Measurements from ENCODE around the gene HSD11B1L. TPM values are rescaled to one million over a fixed set of nuclear protein-coding genes. Genes with fewer than 3 reads are reported as not detected.
A peak's percentile ranks its signal among the peaks of the same experiment; 100 is the strongest.
"Not testable (repeated sequence)": the region's sequence is repeated elsewhere in the genome, so short reads cannot be mapped to it uniquely, and the experiment has no call there.

Gene HSD11B1L
- total and polyA plus RNA-seq, 5 donors, result 4.3 to 9.8 (median 7.1) TPM

DNA sequence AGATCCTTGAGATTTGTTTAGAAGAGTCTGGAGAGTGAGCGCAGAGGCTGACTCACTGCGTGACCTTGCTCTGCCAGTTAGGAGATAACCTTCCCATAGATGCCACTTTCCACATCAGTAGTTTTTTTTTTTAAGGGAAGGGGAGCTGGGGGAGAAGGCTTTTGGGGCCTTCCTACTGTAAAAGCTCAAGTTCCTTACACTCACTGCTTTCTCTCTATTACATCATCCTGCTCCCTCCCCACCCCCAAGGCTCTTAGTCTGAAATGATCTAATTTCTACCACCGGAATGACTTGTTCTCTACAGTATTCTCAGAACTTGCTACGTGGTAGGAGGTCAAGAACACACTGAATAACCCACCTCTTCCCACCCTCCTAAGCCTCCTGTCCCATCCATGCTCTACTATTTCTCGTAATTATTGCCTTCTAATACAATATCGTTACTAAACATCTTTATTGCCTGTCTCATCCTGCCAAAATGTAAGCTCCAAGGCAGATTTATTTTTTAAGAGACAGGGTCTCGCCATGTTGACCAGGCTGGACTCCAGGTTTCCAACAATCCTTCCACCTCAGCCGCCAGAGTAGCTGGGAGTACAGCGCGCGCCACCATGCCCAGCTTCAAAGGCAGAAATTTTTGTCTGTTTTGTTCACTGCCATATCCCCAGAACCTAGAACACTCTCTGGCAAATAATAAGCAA is 37.9 kb downstream of the HSD11B1L start:
- DNase-seq (no peak), ATAC-seq (no peak)
- 29% methylated on average over 11 of the region's 11 CpGs for WGBS
- intact Hi-C loops (cut with DNase I), result no loop called here
- peaks cover 7% of the 10 kb centered on the region for H3K4me1 ChIP-seq (ENCODE audit: control insufficient read depth, insufficient read depth, low read length)
- peak overlapping the region; percentile 75 for H3K4me3 ChIP-seq (ENCODE audit: low read length)
- H3K27me3 ChIP-seq (ENCODE audit: control insufficient read depth, insufficient read depth), result no peaks in the 10 kb centered on the region
- H3K27ac ChIP-seq (ENCODE audit: low read length), result peak overlapping the region; percentile 34
- no peaks in the 10 kb centered on the region for H3K9me3 ChIP-seq (ENCODE audit: control insufficient read depth, low read length)

- intact Hi-C loops (cut with DNase I), result no loop called here
- peaks cover 7% of the 10 kb centered on the region for H3K4me1 ChIP-seq (ENCODE audit: control insufficient read depth, insufficient read depth, low read length)
- no peaks in the 10 kb centered on the region for H3K9me3 ChIP-seq (ENCODE audit: control insufficient read depth, low read length)
- WGBS, result under 1% methylated on average over 58 of the region's 58 CpGs
- H3K27ac ChIP-seq (ENCODE audit: low read length), result peak overlapping the region; percentile 63
- H3K4me3 ChIP-seq (ENCODE audit: low read length), result peak overlapping the region; percentile 75
- no peak for ATAC-seq
- H3K27me3 ChIP-seq (ENCODE audit: control insufficient read depth, insufficient read depth), result no peaks in the 10 kb centered on the region
- peak in 1 of 3 donors; percentile 71 for DNase-seq
Observed at GRCh38 chr19:5719274-5719960, 38.6 kb downstream of the HSD11B1L start.

- H3K4me1 ChIP-seq (ENCODE audit: control insufficient read depth, insufficient read depth, low read length), result peaks cover 7% of the 10 kb centered on the region
- H3K9me3 ChIP-seq (ENCODE audit: control insufficient read depth, low read length), result no peaks in the 10 kb centered on the region
- H3K4me3 ChIP-seq (ENCODE audit: low read length), result peak within 1 kb of the TSS; percentile 75
- H3K27me3 ChIP-seq (ENCODE audit: control insufficient read depth, insufficient read depth), result no peaks in the 10 kb centered on the region
- intact Hi-C loops (cut with DNase I), result no loop called here
- H3K27ac ChIP-seq (ENCODE audit: low read length), result peak within 1 kb of the TSS; percentile 93
- DNase-seq (peak; percentile 99), ATAC-seq (peak; percentile 97 to 99)
- WGBS, result under 1% methylated on average over 90 of the region's 90 CpGs
Observed at GRCh38 chr19:5719961-5720790, 39.3 kb downstream of the HSD11B1L start, which contains the start of the genes CATSPERD and LONP1. TSS of gene CATSPERD (plus strand) at chr19:5720637. CDS start at chr19:5720738, 101 bp downstream. TSS of gene LONP1 (minus strand) at chr19:5720146. CDS start at chr19:5720132, 14 bp downstream.

GRCh38 chr19:5727453-5728050 is 46.7 kb downstream of the HSD11B1L start:
- intact Hi-C loops (cut with DNase I), result no loop called here
- no peak for ATAC-seq

DNA sequence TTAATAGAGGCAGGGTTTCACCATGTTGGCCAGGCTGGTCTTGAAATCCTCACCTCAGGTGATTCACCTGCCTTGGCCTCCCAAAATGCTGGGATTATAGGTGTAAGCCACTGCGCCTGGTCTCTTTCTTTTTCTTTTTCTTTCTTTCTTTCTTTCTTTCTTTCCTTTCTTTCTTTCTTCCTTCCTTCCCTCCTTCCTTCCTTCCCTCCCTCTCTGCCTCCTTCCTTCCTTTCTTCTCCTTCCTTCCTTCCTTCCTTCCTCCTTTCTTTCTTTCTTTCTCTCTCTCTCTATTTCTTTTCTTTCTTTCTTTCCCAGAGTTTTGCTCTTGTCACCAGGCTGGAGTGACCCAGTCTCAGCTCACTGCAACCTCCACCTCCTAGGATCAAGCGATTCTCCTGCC is 52.3 kb downstream of the HSD11B1L start:
- DNase-seq; ATAC-seq; H3K27ac ChIP-seq (ENCODE audit: low read length); H3K9me3 ChIP-seq (ENCODE audit: control insufficient read depth, low read length); H3K27me3 ChIP-seq (ENCODE audit: control insufficient read depth, insufficient read depth); H3K4me3 ChIP-seq (ENCODE audit: low read length); intact Hi-C loops (cut with DNase I); H3K4me1 ChIP-seq (ENCODE audit: control insufficient read depth, insufficient read depth, low read length): not testable (repeated sequence)
- WGBS, result 81% methylated on average over 2 of the region's 2 CpGs

More at GRCh38 chr19:5727453-5728050, 46.7 kb downstream of the HSD11B1L start:
- H3K27me3 ChIP-seq (ENCODE audit: control insufficient read depth, insufficient read depth), result no peaks in the 10 kb centered on the region
- no peak overlapping the region for H3K27ac ChIP-seq (ENCODE audit: low read length)
- DNase-seq, result no peak
- no peak overlapping the region for H3K4me3 ChIP-seq (ENCODE audit: low read length)
- no peaks in the 10 kb centered on the region for H3K4me1 ChIP-seq (ENCODE audit: control insufficient read depth, insufficient read depth, low read length)
- 96% methylated on average over 4 of the region's 4 CpGs for WGBS
- H3K9me3 ChIP-seq (ENCODE audit: control insufficient read depth, low read length), result no peaks in the 10 kb centered on the region

Other genes with a start within 250 kb of the HSD11B1L start
- not detected for gene ZNRF4, start 225.6 kb upstream of the HSD11B1L start, total RNA-seq
- gene ZNRF4, start 225.6 kb upstream of the HSD11B1L start, polyA plus RNA-seq, result not detected
- under 1 TPM in 3 of 4 donors, not detected in 1; 0.06 to 0.11 (median 0.08) TPM for gene TINCR, start 113.1 kb upstream of the HSD11B1L start, total RNA-seq
- gene TINCR, start 113.1 kb upstream of the HSD11B1L start, polyA plus RNA-seq, result 0.34 TPM
- gene SAFB2, start 58.3 kb upstream of the HSD11B1L start, total RNA-seq, result 10 to 100 TPM; 53.3 to 68.8 (median 63.1) TPM
- 43.6 TPM for gene SAFB2, start 58.3 kb upstream of the HSD11B1L start, polyA plus RNA-seq
- 10 to 100 TPM; 50.5 to 65.0 (median 61.8) TPM for gene SAFB, start 57.9 kb upstream of the HSD11B1L start, total RNA-seq
- 48.4 TPM for gene SAFB, start 57.9 kb upstream of the HSD11B1L start, polyA plus RNA-seq
- 100 to 1,000 TPM; 132 to 175 (median 149) TPM for gene MICOS13, start 511 bp upstream of the HSD11B1L start, total RNA-seq
- 296 TPM for gene MICOS13, start 511 bp upstream of the HSD11B1L start, polyA plus RNA-seq
- 100 to 1,000 TPM; 451 to 525 (median 478) TPM for gene RPL36, start 9.3 kb downstream of the HSD11B1L start, total RNA-seq
- 727 TPM for gene RPL36, start 9.3 kb downstream of the HSD11B1L start, polyA plus RNA-seq
- 10 to 100 TPM; 55.4 to 66.2 (median 59.3) TPM for gene LONP1, start 39.1 kb downstream of the HSD11B1L start, total RNA-seq
- gene LONP1, start 39.1 kb downstream of the HSD11B1L start, polyA plus RNA-seq, result 60.3 TPM
- not detected for gene CATSPERD, start 39.6 kb downstream of the HSD11B1L start, total RNA-seq
- not detected for gene CATSPERD, start 39.6 kb downstream of the HSD11B1L start, polyA plus RNA-seq
- gene PRR22, start 103.7 kb downstream of the HSD11B1L start, total RNA-seq, result 1 to 10 TPM in 2 of 4 donors, under 1 TPM in 2; 0.74 to 1.7 (median 1.2) TPM
- 0.84 TPM for gene PRR22, start 103.7 kb downstream of the HSD11B1L start, polyA plus RNA-seq
- 10 to 100 TPM; 16.0 to 27.3 (median 19.7) TPM for gene DUS3L, start 110.1 kb downstream of the HSD11B1L start, total RNA-seq
- 15.5 TPM for gene DUS3L, start 110.1 kb downstream of the HSD11B1L start, polyA plus RNA-seq
- 10 to 100 TPM; 31.6 to 57.1 (median 52.5) TPM for gene NRTN, start 124.0 kb downstream of the HSD11B1L start, total RNA-seq
- gene NRTN, start 124.0 kb downstream of the HSD11B1L start, polyA plus RNA-seq, result 31.7 TPM
- gene FUT6, start 158.7 kb downstream of the HSD11B1L start, total RNA-seq, result not detected
- gene FUT6, start 158.7 kb downstream of the HSD11B1L start, polyA plus RNA-seq, result not detected
- gene FUT3, start 170.4 kb downstream of the HSD11B1L start, total RNA-seq, result not detected
- gene FUT3, start 170.4 kb downstream of the HSD11B1L start, polyA plus RNA-seq, result not detected
- not detected for gene FUT5, start 189.5 kb downstream of the HSD11B1L start, total RNA-seq
- not detected for gene FUT5, start 189.5 kb downstream of the HSD11B1L start, polyA plus RNA-seq
- 100 to 1,000 TPM; 515 to 756 (median 624) TPM for gene NDUFA11, start 222.8 kb downstream of the HSD11B1L start, total RNA-seq
- gene NDUFA11, start 222.8 kb downstream of the HSD11B1L start, polyA plus RNA-seq, result 1,214 TPM
- gene VMAC, start 223.8 kb downstream of the HSD11B1L start, total RNA-seq, result 1 to 10 TPM; 1.9 to 5.8 (median 3.8) TPM
- 3.6 TPM for gene VMAC, start 223.8 kb downstream of the HSD11B1L start, polyA plus RNA-seq
- 10 to 100 TPM in 2 of 4 donors, 1 to 10 TPM in 2; 8.9 to 14.2 (median 9.9) TPM for gene CAPS, start 233.2 kb downstream of the HSD11B1L start, total RNA-seq
- 7.1 TPM for gene CAPS, start 233.2 kb downstream of the HSD11B1L start, polyA plus RNA-seq

All from right cardiac atrium (tissue), 5 donors.